IPS-18c (cell line): ENCODE measurements around the gene MDH1B.
"Not testable (repeated sequence)": the region's sequence is repeated elsewhere in the genome, so short reads cannot be mapped to it uniquely, and the experiment has no call there.

Experiments used
- H3K4me3 ChIP-seq: 2 replicates; pipeline ENCODE4 v1.7.0; 2013; ENCODE audit warnings: low read depth, mild to moderate bottlenecking, low read length, moderate library complexity; ENCODE audit not compliant: insufficient read depth
- H3K9me3 ChIP-seq: one replicate; pipeline ENCODE4 v1.6.1; 2013; ENCODE audit warnings: mild to moderate bottlenecking, low read length, moderate library complexity; ENCODE audit not compliant: control insufficient read depth, insufficient read depth

Gene MDH1B

DNA sequence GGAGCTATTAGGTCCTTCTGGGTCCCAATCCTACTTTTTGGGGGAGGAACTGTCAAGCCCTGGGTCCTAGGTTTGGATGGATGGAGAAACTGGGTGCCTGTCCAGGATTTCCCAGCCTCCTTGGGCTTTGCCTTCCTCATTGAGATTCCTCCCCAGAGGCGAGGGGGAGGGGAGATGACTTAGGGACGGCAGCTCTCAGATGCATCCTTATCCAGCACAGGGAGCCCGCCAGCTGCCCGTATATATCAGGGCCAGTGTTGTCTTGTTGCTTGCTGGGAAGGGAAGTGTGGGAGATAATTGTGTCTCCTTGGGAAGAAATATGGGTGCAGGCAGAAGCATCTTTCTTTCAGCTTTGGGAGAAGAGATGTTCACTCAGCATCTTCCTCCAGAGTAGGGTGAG, 49.9 kb downstream of the MDH1B start:
- not testable (repeated sequence) for H3K9me3 ChIP-seq, H3K4me3 ChIP-seq

GRCh38 chr2:206713746-206714145, 51.4 kb downstream of the MDH1B start:
- H3K9me3 ChIP-seq: no peaks in the 10 kb centered on the region
- H3K4me3 ChIP-seq: no peak overlapping the region

DNA sequence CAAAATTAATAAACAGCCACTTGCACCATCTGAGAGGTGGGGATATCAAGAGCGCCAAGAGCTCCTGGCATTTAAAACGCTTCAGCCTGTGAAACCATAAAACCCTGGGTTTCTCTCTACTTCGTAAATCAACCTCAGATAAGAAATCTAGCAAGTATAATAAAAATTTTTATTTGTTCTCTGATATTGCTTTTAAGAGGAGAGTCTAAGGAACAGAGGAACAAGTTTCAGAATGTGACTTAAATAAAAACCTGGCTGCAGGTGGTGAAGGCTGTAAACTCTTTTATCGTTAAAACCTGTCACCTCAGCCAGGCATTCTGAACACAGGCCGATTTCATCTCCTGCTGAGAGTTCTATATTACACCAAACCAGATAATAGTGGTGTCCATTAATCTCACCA, 56.8 kb downstream of the MDH1B start:
- no peaks in the 10 kb centered on the region for H3K9me3 ChIP-seq

GRCh38 chr2:206707164-206707701, 57.9 kb downstream of the MDH1B start:
- Histone ChIP-seq H3K9me3 (no peaks in the 10 kb centered on the region), H3K4me3 (no peak overlapping the region)

More for the DNA sequence above, 56.8 kb downstream of the MDH1B start:
- H3K4me3 ChIP-seq: no peak overlapping the region

DNA sequence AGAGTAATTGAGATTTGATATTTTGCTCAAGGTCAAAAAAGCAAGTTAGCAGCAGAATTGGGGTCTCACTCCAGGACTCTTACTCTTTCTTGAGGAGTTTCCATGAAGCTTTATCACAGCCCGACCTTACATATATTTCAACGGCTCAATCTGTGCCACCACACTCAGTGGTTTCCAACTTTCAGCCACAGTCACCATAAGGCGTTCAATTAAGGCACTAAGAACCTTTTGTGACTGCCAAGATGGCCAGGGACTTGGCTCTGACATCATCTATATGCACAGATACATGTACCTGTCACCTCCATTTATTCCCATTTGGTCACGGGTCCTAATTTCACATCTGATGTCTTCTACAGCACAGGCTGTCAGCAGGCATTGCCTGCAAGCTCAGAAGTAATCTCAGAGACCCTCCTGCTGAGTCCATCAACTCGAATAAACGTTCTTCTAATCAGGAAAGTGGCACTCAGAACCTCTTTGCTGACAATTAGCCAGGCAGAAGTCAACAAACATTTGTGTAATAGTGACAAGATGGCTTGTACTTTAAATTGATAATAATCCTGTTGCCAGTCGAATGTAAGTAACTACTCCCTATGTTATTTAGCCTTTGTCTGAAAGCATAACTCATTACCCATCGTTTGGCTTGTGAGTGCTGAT, 63.0 kb downstream of the MDH1B start:
- Histone ChIP-seq H3K9me3 (no peaks in the 10 kb centered on the region), H3K4me3 (no peak overlapping the region)

GRCh38 chr2:206700156-206700555, 65.0 kb downstream of the MDH1B start:
- Histone ChIP-seq H3K4me3 (no peak overlapping the region), H3K9me3 (no peaks in the 10 kb centered on the region)

GRCh38 chr2:206698811-206699210, 66.3 kb downstream of the MDH1B start:
- H3K4me3 ChIP-seq: no peak overlapping the region
- no peaks in the 10 kb centered on the region for H3K9me3 ChIP-seq

DNA sequence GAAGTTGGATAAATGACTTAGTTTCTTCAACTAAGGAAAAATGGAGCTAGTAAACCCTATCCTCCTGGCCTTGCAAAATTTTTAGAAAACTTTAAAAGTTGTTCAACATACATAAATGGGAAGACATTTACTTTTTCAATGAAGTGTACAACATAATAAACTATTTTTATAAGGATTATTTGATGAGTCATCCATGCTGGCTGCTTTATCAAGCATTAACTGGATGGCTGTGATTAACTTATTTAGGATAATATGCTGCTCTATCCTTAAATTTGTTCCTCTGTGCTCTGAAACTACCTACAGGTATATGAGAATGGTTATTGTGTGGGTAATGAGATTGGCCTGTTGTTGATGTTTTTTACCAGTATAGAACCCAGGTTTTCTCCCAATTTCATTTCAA, 68.2 kb downstream of the MDH1B start:
- H3K4me3 ChIP-seq: no peak overlapping the region
- no peaks in the 10 kb centered on the region for H3K9me3 ChIP-seq

DNA sequence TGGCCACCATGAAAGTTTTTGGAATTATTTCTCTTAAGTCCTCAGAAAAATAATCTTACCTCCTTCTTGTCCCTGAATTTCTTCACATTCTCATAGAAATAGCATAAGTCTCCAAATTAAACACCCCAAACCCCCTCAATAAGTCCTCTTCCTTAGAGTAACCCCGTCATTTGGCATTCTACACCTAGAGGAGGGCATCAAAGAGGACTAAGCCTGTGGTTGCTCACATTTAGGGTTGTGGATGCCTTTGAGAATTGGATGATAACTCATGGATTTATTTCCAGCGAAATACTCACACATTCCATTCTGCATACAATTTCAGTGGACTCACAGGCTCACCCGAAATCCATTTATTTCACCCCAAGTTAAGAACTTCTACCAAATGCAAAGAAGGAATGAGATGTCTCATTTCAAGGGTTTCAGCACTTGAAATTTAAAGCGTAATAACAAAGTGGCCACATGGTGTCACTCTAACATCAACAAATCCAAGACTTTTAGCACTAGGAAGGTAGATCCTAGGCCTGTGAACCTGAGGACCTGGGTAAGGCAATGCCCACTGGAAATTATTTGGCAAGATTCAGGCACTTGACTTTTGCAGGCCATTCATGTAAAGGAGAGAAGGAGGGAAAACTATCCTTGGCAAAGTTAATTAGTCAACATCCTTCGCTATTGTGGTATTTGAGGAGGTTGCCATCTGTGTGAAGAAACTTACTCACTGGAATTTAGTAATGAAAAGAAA, 71.6 kb downstream of the MDH1B start:
- no peak overlapping the region for H3K4me3 ChIP-seq
- no peaks in the 10 kb centered on the region for H3K9me3 ChIP-seq

DNA sequence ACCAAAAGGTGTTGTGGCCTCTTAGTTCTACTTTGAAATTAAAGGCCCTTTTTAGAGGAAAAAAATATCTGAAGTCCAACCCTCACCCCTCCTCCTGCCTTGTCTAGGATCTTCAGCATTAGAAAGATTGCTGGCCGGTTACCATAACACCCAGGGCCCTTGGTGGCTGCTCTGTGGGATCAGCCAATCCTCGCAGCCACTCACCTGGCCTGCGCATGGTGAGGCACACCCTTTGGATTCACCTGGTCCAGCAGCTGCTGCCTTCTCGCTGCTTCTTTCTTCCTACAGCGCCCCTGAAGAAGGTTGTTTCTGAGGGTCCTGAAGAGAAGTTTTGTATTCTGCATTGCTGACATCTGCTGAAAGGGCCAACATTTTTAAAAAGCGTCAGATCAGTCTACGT, 72.2 kb downstream of the MDH1B start:
- Histone ChIP-seq H3K4me3 (no peak overlapping the region), H3K9me3 (no peaks in the 10 kb centered on the region)

GRCh38 chr2:206688990-206689389, 76.1 kb downstream of the MDH1B start:
- Histone ChIP-seq H3K4me3 (no peak overlapping the region), H3K9me3 (no peaks in the 10 kb centered on the region)

- Histone ChIP-seq H3K4me3 (no peak overlapping the region), H3K9me3 (no peaks in the 10 kb centered on the region)
These were observed 76.7 kb downstream of the MDH1B start for GRCh38 chr2:206688453-206688852.
